B cell (primary cell): ENCODE measurements around the gene CALML6. TPM values are rescaled to one million over a fixed set of nuclear protein-coding genes. Genes with fewer than 3 reads are reported as not detected.

Experiments
- ATAC-seq: fragments of 200-7000 bp; cut with Tn5 transposase; one replicate; pipeline ENCODE4 v1.10.0; 2021; ENCODE audit warnings: low read depth, mild to moderate bottlenecking, moderate number of reproducible peaks, moderate library complexity
- CTCF ChIA-PET: fragments of 350-600 bp; sonication (Branson Sonifier 250); formaldehyde crosslinking; loops from one replicate; lab custom pipeline; 2021; ENCODE audit warnings: antibody characterized with exemption, inconsistent platforms; lab: Charles Lee
- POLR2A ChIA-PET: fragments of 350-600 bp; sonication (Branson Sonifier 250); formaldehyde crosslinking; loops from one replicate; lab custom pipeline; 2021; ENCODE audit warnings: antibody characterized with exemption; lab: Charles Lee
- DNase-seq: peaks from one replicate; pipeline ENCODE4 v3.0.0; 2013
- H2AFZ ChIP-seq: 2 replicates; pipeline ENCODE4 v1.6.1; 2012; ENCODE audit warnings: mild to moderate bottlenecking, low read depth, low read length; ENCODE audit not compliant: insufficient read depth, poor library complexity, severe bottlenecking
- H3K27ac ChIP-seq, 2 donors: 1 replicate in 1 of 2; 2 replicates in 1 of 2; pipeline ENCODE4 v1.5.1; 2012 to 2013; ENCODE audit warnings: low read length in 2 of 2, mild to moderate bottlenecking in 2 of 2, moderate library complexity in 1 of 2
- H3K27me3 ChIP-seq, 4 experiments: fragments of 200-600 bp in 1 of 4; sonication (generic) in 1 of 4; replicated peaks in 1 of 4; 1 replicate in 2 of 4; 2 replicates in 2 of 4; pipeline versions ENCODE4 v1.6.1 to v1.7.0; 2013 to 2016; ENCODE audit warnings: low read length in 3 of 4, mild to moderate bottlenecking in 2 of 4, mixed read lengths in 1 of 4, moderate library complexity in 1 of 4; ENCODE audit not compliant: insufficient read depth in 4 of 4, control insufficient read depth in 3 of 4; ENCODE audit errors: control extremely low read depth in 1 of 4
- H3K36me3 ChIP-seq, 2 experiments: replicated peaks in 1 of 2; 1 replicate in 1 of 2; 2 replicates in 1 of 2; pipeline versions ENCODE4 v1.6.1 to v1.7.1; 2013; ENCODE audit warnings: low read length in 1 of 2; ENCODE audit not compliant: insufficient read depth in 2 of 2, control insufficient read depth in 1 of 2; ENCODE audit errors: control extremely low read depth in 1 of 2, extremely low read depth in 1 of 2
- H3K4me1 ChIP-seq, 2 donors: fragments of 200-600 bp in 1 of 2; sonication (generic) in 1 of 2; 1 replicate in 1 of 2; 2 replicates in 1 of 2; pipeline versions ENCODE4 v1.5.1 to v1.6.1; 2013 to 2017; ENCODE audit warnings: low read length in 2 of 2; ENCODE audit not compliant: control insufficient read depth in 2 of 2, insufficient read depth in 2 of 2
- H3K4me2 ChIP-seq: replicated peaks from 2 replicates; pipeline ENCODE3; 2012; ENCODE audit warnings: mild to moderate bottlenecking, low read depth, low read length; ENCODE audit not compliant: poor library complexity, severe bottlenecking
- H3K4me3 ChIP-seq, 5 experiments: fragments of 200-600 bp in 1 of 5; sonication (generic) in 1 of 5; 1 replicate in 3 of 5; 2 replicates in 2 of 5; pipeline versions ENCODE4 v1.5.1 to v1.7.0; 2011 to 2016; ENCODE audit warnings: low read length in 4 of 5, mild to moderate bottlenecking in 4 of 5, low read depth in 2 of 5, control low read depth in 1 of 5, moderate library complexity in 1 of 5; ENCODE audit not compliant: insufficient read depth in 1 of 5; ENCODE audit errors: control extremely low read depth in 1 of 5, extremely low read depth in 1 of 5
- H3K79me2 ChIP-seq: fragments of 200-600 bp; sonication (generic); one replicate; pipeline ENCODE4 v1.6.0; 2016; ENCODE audit warnings: low read length; ENCODE audit not compliant: control insufficient read depth, insufficient read depth
- H3K9ac ChIP-seq: fragments of 200-600 bp; sonication (generic); 2 replicates; pipeline ENCODE4 v1.6.1; 2017; ENCODE audit warnings: mild to moderate bottlenecking, low read length, moderate library complexity
- H3K9me3 ChIP-seq, 3 donors: one replicate each; pipeline versions ENCODE4 v1.6.1 to v1.7.1; 2013; ENCODE audit warnings: low read length in 2 of 3; ENCODE audit not compliant: control insufficient read depth in 2 of 3, insufficient read depth in 1 of 3; ENCODE audit errors: control extremely low read depth in 1 of 3
- H4K20me1 ChIP-seq: 2 replicates; pipeline ENCODE4 v1.6.0; 2012; ENCODE audit warnings: mild to moderate bottlenecking, low read length; ENCODE audit not compliant: insufficient read depth, control insufficient read depth, poor library complexity, severe bottlenecking
- H3K27ac Mint-ChIP-seq: one replicate; pipeline ENCODE4 v1.8.0; 2021; ENCODE audit warnings: mixed read lengths
- H3K27me3 Mint-ChIP-seq: one replicate; pipeline ENCODE4 v1.8.0; 2021; ENCODE audit warnings: mixed read lengths
- H3K4me1 Mint-ChIP-seq: one replicate; pipeline ENCODE4 v1.8.0; 2021; ENCODE audit warnings: mixed read lengths
- H3K4me3 Mint-ChIP-seq: one replicate; pipeline ENCODE4 v1.8.0; 2021; ENCODE audit warnings: mixed read lengths
- H3K9me3 Mint-ChIP-seq: one replicate; pipeline ENCODE4 v1.8.0; 2022; ENCODE audit warnings: mixed read lengths; ENCODE audit not compliant: insufficient read depth
- CTCF ChIP-seq: fragments of 200-600 bp; IDR thresholded peaks from one replicate; pipeline ENCODE4 v1.8.0; 2022; ENCODE audit warnings: antibody characterized with exemption, mild to moderate bottlenecking
- EZH2 ChIP-seq: IDR thresholded peaks from 2 replicates; pipeline ENCODE4 v1.6.1; 2012; ENCODE audit warnings: borderline replicate concordance, low read depth, mild to moderate bottlenecking, moderate library complexity, low read length; ENCODE audit not compliant: insufficient read depth, poor library complexity, severe bottlenecking
- WGBS: methylation state at CpG from one replicate; pipeline ENCODE4 v1.1.5; 2013; ENCODE audit warnings: missing lambda C conversion rate; ENCODE audit not compliant: insufficient coverage; 5-methylcytosine and 5-hydroxymethylcytosine counted together
- intact Hi-C: fragments of 100-400 bp; cut with micrococcal nuclease; formaldehyde crosslinking; loops from one replicate; pipeline ENCODE4 v1.10.0; 2022
- polyA plus RNA-seq: library from polyadenylated mRNA; depleted of rRNA; stranded (reverse); fragments of >200 nt; gene quantifications from 2 replicates; pipeline ENCODE4 v1.2.3, GENCODE V29; 2012
- total RNA-seq, 2 donors: library from RNA; stranded (reverse); fragments of 120-200 nt in 1 of 2; gene quantifications; 1 replicate in 1 of 2; 2 replicates in 1 of 2; pipeline versions ENCODE4 v1.2.3 to v1.2.4, GENCODE V29; 2013 to 2022

Gene CALML6
- total and polyA plus RNA-seq, 2 donors (not counting 1 experiment from before 2014, with no cell fraction given): 0.64 to 2.0 TPM

- H3K9me3 Mint-ChIP-seq: no peaks in the 10 kb centered on the region
- under 1% methylated on average over 44 of the region's 44 CpGs for WGBS
- H3K4me1 Mint-ChIP-seq: peaks cover 4% of the 10 kb centered on the region
- no peaks in the 10 kb centered on the region for H3K27me3 Mint-ChIP-seq
- POLR2A ChIA-PET: interaction anchor here (1.0 kb wide), 1 partner anchor 12 kb away, joined by 3 read pairs; no protein-coding TSS in a partner anchor
- intact Hi-C loops: loop anchor here (1.0 to 5.0 kb wide), 7 partner anchors 10 to 608 kb away; partner anchors contain the start of genes GNB1, MIB2, NADK and PANK4
- H3K27ac Mint-ChIP-seq: peak within 1 kb of the TSS; percentile 62
- H3K9ac ChIP-seq: peak within 1 kb of the TSS; percentile 66
- peak within 1 kb of the TSS in 4 of 5 experiments; percentile 37 to 67 (median 60) for H3K4me3 ChIP-seq
- TF ChIP-seq CTCF (no peak), EZH2 (no peak)
- peaks cover 12 to 22% of the 10 kb centered on the region in 2 donors for H3K4me1 ChIP-seq
- H2AFZ ChIP-seq: peak within 1 kb of the TSS; percentile 73
- H3K9me3 ChIP-seq: peaks cover 0 to 8% (median 0%) of the 10 kb centered on the region in 3 donors
- peak within 1 kb of the TSS in 1 of 2 donors; percentile 51 for H3K27ac ChIP-seq
- peaks cover 0 to 18% (median 0%) of the 10 kb centered on the region in 4 experiments for H3K27me3 ChIP-seq
- DNase-seq (no peak), ATAC-seq (peak; percentile 12)
- CTCF ChIA-PET: interaction anchor here (1.7 kb wide), 1 partner anchor 9 kb away, joined by 6 read pairs; no protein-coding TSS in a partner anchor
- H3K36me3 ChIP-seq: no peaks in the 10 kb centered on the region
- H3K4me3 Mint-ChIP-seq: peak within 1 kb of the TSS; percentile 79
- H4K20me1 ChIP-seq: no peaks in the 10 kb centered on the region
- H3K79me2 ChIP-seq: no peaks in the 10 kb centered on the region
- peak within 1 kb of the TSS; percentile 96 for H3K4me2 ChIP-seq
These were observed 3.8 kb downstream of the CALML6 start, which contains the start of gene TMEM52 for GRCh38 chr1:1918901-1919303. TSS of gene TMEM52 (minus strand) at chr1:1919279. CDS start at chr1:1919265, 14 bp downstream.
